HepG2 (cell line): ENCODE measurements around the gene CHST2. TPM values are rescaled to one million over a fixed set of nuclear protein-coding genes. Genes with fewer than 3 reads are reported as not detected.
A peak's percentile ranks its signal among the peaks of the same experiment; 100 is the strongest.

Experiments
- ATAC-seq: fragments of 200-7000 bp; cut with Tn5 transposase; 3 replicates; pipeline ENCODE4 v1.9.1; 2020; ENCODE audit warnings: mild to moderate bottlenecking, moderate library complexity
- BruUV-seq: library from RNA; stranded (reverse); fragments of 400-500 nt; replicated peaks from 2 replicates; lab custom pipeline; 2021; lab: Mats Ljungman, UMichigan
- CTCF ChIA-PET: fragments of 300-600 bp; formaldehyde crosslinking; extraction: SDS; loops from one replicate; lab custom pipeline; 2021; ENCODE audit warnings: low total read pairs, inconsistent platforms, low intra/inter-chr PET ratio; lab: Yijun Ruan, JAX
- POLR2A ChIA-PET: fragments of 350-600 bp; sonication (Branson Sonifier 250); formaldehyde crosslinking; loops from one replicate; lab custom pipeline; 2020; ENCODE audit warnings: antibody characterized with exemption, inconsistent platforms; lab: Yijun Ruan, JAX
- DNase-seq: peaks from one replicate; pipeline ENCODE4 v3.0.0-alpha.2; 2015; ENCODE audit warnings: low spot score
- FAIRE-seq: peaks from 3 replicates; lab custom pipeline; 2011; peaks lifted over from hg19 to GRCh38; lab: Jason Lieb, UNC
- H2AFZ ChIP-seq: one replicate; pipeline ENCODE4 v1.6.1; 2011; ENCODE audit warnings: low read length, inconsistent platforms
- H3K27ac ChIP-seq: fragments of 300-600 bp; 3 replicates; pipeline ENCODE4 v1.8.0; 2011; ENCODE audit warnings: mixed run types, mild to moderate bottlenecking, mixed read lengths, low read length, inconsistent platforms; ENCODE audit not compliant: insufficient read depth; ENCODE audit errors: extremely low read length
- H3K27me3 ChIP-seq, 2 experiments: fragments of 200-600 bp in 1 of 2; 2 replicates in 1 of 2; 3 replicates in 1 of 2; pipeline versions ENCODE4 v1.6.0 to v1.8.0; 2011; ENCODE audit warnings: low read length in 2 of 2, mild to moderate bottlenecking in 2 of 2, moderate library complexity in 2 of 2, inconsistent platforms in 1 of 2; ENCODE audit not compliant: insufficient read depth in 2 of 2, control insufficient read depth in 1 of 2
- H3K36me3 ChIP-seq, 2 experiments: fragments of 200-600 bp in 1 of 2; replicated peaks in 1 of 2; 2 replicates in 1 of 2; 3 replicates in 1 of 2; pipeline versions ENCODE4 v1.5.1 to v1.8.0; 2011; ENCODE audit warnings: low read length in 2 of 2, inconsistent platforms in 1 of 2; ENCODE audit not compliant: insufficient read depth in 2 of 2, control insufficient read depth in 1 of 2
- H3K4me1 ChIP-seq: 2 replicates; pipeline ENCODE4 v1.5.1; 2012; ENCODE audit warnings: low read length, inconsistent platforms; ENCODE audit not compliant: insufficient read depth
- H3K4me2 ChIP-seq: 2 replicates; pipeline ENCODE4 v1.6.0; 2011; ENCODE audit warnings: low read depth, low read length, inconsistent platforms
- H3K4me3 ChIP-seq, 3 experiments: fragments of 200-600 bp in 1 of 3; sonication (generic), shearing (Covaris generic) in 1 of 3; replicated peaks in 1 of 3; 2 replicates each; pipeline ENCODE4 v1.5.1; 2011 to 2016; ENCODE audit warnings: low read length in 3 of 3, inconsistent platforms in 2 of 3, low read depth in 2 of 3, mild to moderate bottlenecking in 2 of 3, control low read depth in 1 of 3, mixed read lengths in 1 of 3; ENCODE audit not compliant: insufficient read depth in 1 of 3
- H3K79me2 ChIP-seq: one replicate; pipeline ENCODE4 v1.6.1; 2011; ENCODE audit warnings: low read length, inconsistent platforms; ENCODE audit not compliant: insufficient read depth
- H3K9ac ChIP-seq: 2 replicates; pipeline ENCODE4 v1.6.0; 2011; ENCODE audit warnings: mild to moderate bottlenecking, low read depth, low read length, inconsistent platforms; ENCODE audit not compliant: insufficient read depth
- H3K9me3 ChIP-seq: 2 replicates; pipeline ENCODE4 v1.5.1; 2012; ENCODE audit warnings: mild to moderate bottlenecking, low read length
- H4K20me1 ChIP-seq: 2 replicates; pipeline ENCODE4 v1.6.0; 2011; ENCODE audit warnings: inconsistent platforms, mild to moderate bottlenecking, low read length, moderate library complexity; ENCODE audit not compliant: insufficient read depth
- ADNP ChIP-seq: sonication (generic); formaldehyde crosslinking; IDR thresholded peaks from 2 replicates; pipeline ENCODE4 v1.4.0; 2020; ENCODE audit warnings: missing genetic modification reagents
- AKNA ChIP-seq: sonication (generic); formaldehyde crosslinking; IDR thresholded peaks from 2 replicates; pipeline ENCODE4 v1.4.0; 2020; ENCODE audit warnings: missing genetic modification reagents, borderline replicate concordance
- HOXA3 ChIP-seq: sonication (generic); formaldehyde crosslinking; IDR thresholded peaks from 2 replicates; pipeline ENCODE4 v1.5.0; 2020; ENCODE audit warnings: missing genetic modification reagents
- KAT2B ChIP-seq: fragments of 150-350 bp; IDR thresholded peaks from 2 replicates; pipeline ENCODE4 v1.6.1; 2014; ENCODE audit warnings: low read depth, low read length, borderline replicate concordance
- RBM22 ChIP-seq: fragments of 200-400 bp; formaldehyde crosslinking; optimal IDR thresholded peaks from 2 replicates; pipeline ENCODE3; 2017; ENCODE audit warnings: mild to moderate bottlenecking, low read length, moderate library complexity
- RFX1 ChIP-seq: fragments of 450-650 bp; IDR thresholded peaks from 2 replicates; pipeline ENCODE4 v1.6.1; 2017
- WIZ ChIP-seq: sonication (generic); formaldehyde crosslinking; IDR thresholded peaks from 2 replicates; pipeline ENCODE4 v1.5.1; 2020; ENCODE audit warnings: mild to moderate bottlenecking, missing genetic modification reagents
- ZNF224 ChIP-seq: sonication (generic); formaldehyde crosslinking; IDR thresholded peaks from 2 replicates; pipeline ENCODE4 v1.5.0; 2020; ENCODE audit warnings: mild to moderate bottlenecking, missing genetic modification reagents
- ZNF275 ChIP-seq: sonication (generic); formaldehyde crosslinking; IDR thresholded peaks from 2 replicates; pipeline ENCODE4 v1.8.0; 2022; ENCODE audit warnings: missing genetic modification reagents, mild to moderate bottlenecking, inconsistent platforms, borderline replicate concordance
- ZNF75D ChIP-seq: sonication (generic); formaldehyde crosslinking; IDR thresholded peaks from 2 replicates; pipeline ENCODE4 v1.8.1; 2023; ENCODE audit warnings: missing genetic modification reagents, mild to moderate bottlenecking, borderline replicate concordance
- ZNF766 ChIP-seq: sonication (generic); formaldehyde crosslinking; IDR thresholded peaks from 2 replicates; pipeline ENCODE4 v1.5.0; 2020; ENCODE audit warnings: missing genetic modification reagents, borderline replicate concordance
- ZNF768 ChIP-seq: sonication (generic); formaldehyde crosslinking; IDR thresholded peaks from 2 replicates; pipeline ENCODE4 v1.4.0; 2020; ENCODE audit warnings: missing genetic modification reagents
- whole genome bisulfite sequencing: methylation state at CpG from one replicate; pipeline ENCODE4 v1.1.6; 2017; ENCODE audit warnings: low lambda C conversion rate; 5-methylcytosine and 5-hydroxymethylcytosine counted together
- in situ Hi-C: cut with HindIII; loops from 2 replicates; pipeline ENCODE4 v1.10.0; 2017; ENCODE audit warnings: low pct_unique_long_range_greater_than_20kb; ENCODE audit not compliant: extremely low pct_ligation_motif_present
- intact Hi-C: fragments of 100-400 bp; cut with micrococcal nuclease; formaldehyde crosslinking; loops from one replicate; pipeline ENCODE4 v1.10.0; 2022; ENCODE audit not compliant: unreplicated experiment
- polyA plus RNA-seq, 8 experiments: library from polyadenylated mRNA; depleted of rRNA in 3 of 8; stranded (reverse) in 7 of 8; unstranded in 1 of 8; fragments of >200 nt; fragmentation: Illumina TruSeq in 4 of 8; extraction: Trizol in 4 of 8; gene quantifications; 2 replicates each; pipeline versions ENCODE4 v1.2.1 to v1.2.3, GENCODE V29; 2011 to 2016; ENCODE audit warnings: low read depth in 4 of 8, missing spikeins in 1 of 8, mixed read lengths in 1 of 8; ENCODE audit not compliant: insufficient read depth in 1 of 8
- total RNA-seq, 5 experiments: library from RNA; depleted of rRNA; stranded (reverse); fragments of >200 nt; fragmentation: Illumina TruSeq; extraction: Trizol; gene quantifications; 2 replicates each; pipeline ENCODE4 v1.2.3, GENCODE V29; 2016; ENCODE audit warnings: low read depth in 1 of 5

Gene CHST2
- total and polyA plus RNA-seq, 2 of the 13 experiments (the other 11 are each of a cell fraction or from before 2014, with no cell fraction given) = not detected

GRCh38 chr3:143119009-143119914 is at the start of gene CHST2 (continued):
- no peak for TF ChIP-seq ZNF224 (CRISPR knock-in tag)
- no peak for TF ChIP-seq ZNF75D

GRCh38 chr3:143070977-143071551 is 48.5 kb upstream of the CHST2 start:
- Histone ChIP-seq H3K4me2 (no peak overlapping the region), H4K20me1 (no peaks in the 10 kb centered on the region), H3K27me3 (no peaks in the 10 kb centered on the region; a peak in 2 of 5 replicates), H3K27ac (no peak overlapping the region), H3K79me2 (no peaks in the 10 kb centered on the region), H3K4me1 (peaks cover 10% of the 10 kb centered on the region), H3K9me3 (no peaks in the 10 kb centered on the region), H3K4me3 (no peak overlapping the region), H2AFZ (no peak overlapping the region), H3K9ac (no peak overlapping the region), H3K36me3 (no peaks in the 10 kb centered on the region)
- peak; percentile 24 for DNase-seq
- peak; percentile 66 for ATAC-seq
- CTCF ChIA-PET = no interaction called here
- BruUV-seq = no TSS peak
- in situ Hi-C loops (no loop called here), intact Hi-C loops (loop anchor here (10.0 kb wide), 1 partner anchor 574 kb away; no protein-coding TSS in a partner anchor)
- POLR2A ChIA-PET = no interaction called here
- 39% methylated on average over 3 of the region's 3 CpGs for WGBS
- FAIRE-seq = no peak
- TF ChIP-seq AKNA = no peak
- no peak for TF ChIP-seq WIZ (CRISPR knock-in tag)
- peak; percentile 37; the same call in 1 of the 2 replicates for TF ChIP-seq RFX1
- TF ChIP-seq HOXA3 (CRISPR knock-in tag) = no peak
- no peak for TF ChIP-seq ZNF768 (CRISPR knock-in tag)
- TF ChIP-seq ZNF275 (CRISPR knock-in tag) = no peak
- no peak for TF ChIP-seq ZNF766 (CRISPR knock-in tag)
- TF ChIP-seq RBM22 = no peak
- no peak for TF ChIP-seq ADNP
- TF ChIP-seq KAT2B = peak; percentile 22; the same call in 1 of the 2 replicates
